K562 (cell line): ENCODE results near the gene DMAC2. TPM values are rescaled to one million over a fixed set of nuclear protein-coding genes. Genes with fewer than 3 reads are reported as not detected.

Source experiments
- ATAC-seq: fragments of 200-7000 bp; cut with Tn5 transposase; 3 replicates; pipeline ENCODE4 v1.9.1; 2020; ENCODE audit warnings: moderate library complexity
- BruUV-seq: library from RNA; stranded (reverse); fragments of 400-500 nt; replicated peaks from 2 replicates; lab custom pipeline; 2021; lab: Mats Ljungman, UMichigan
- CTCF ChIA-PET: fragments of 300-600 bp; formaldehyde crosslinking; extraction: SDS; loops from one replicate; lab custom pipeline; 2021; ENCODE audit warnings: low intra/inter-chr PET ratio; lab: Yijun Ruan, JAX
- POLR2A ChIA-PET: fragments of 300-600, 350-650 bp; sonication (Branson Sonifier 250); formaldehyde crosslinking; extraction: SDS; loops from one replicate; lab custom pipeline; 2021; ENCODE audit warnings: antibody characterized with exemption, inconsistent platforms; lab: Yijun Ruan, JAX
- DNase-seq, 4 experiments: peaks; one replicate each; pipeline versions ENCODE4 v3.0.0 to v3.0.0-alpha.2; 2011 to 2018; ENCODE audit warnings: low spot score in 3 of 4, mixed read lengths in 3 of 4; ENCODE audit errors: extremely low read depth in 1 of 4
- FAIRE-seq: peaks from 2 replicates; lab custom pipeline; 2011; peaks lifted over from hg19 to GRCh38; lab: Jason Lieb, UNC
- H2AFZ ChIP-seq: 2 replicates; pipeline ENCODE4 v1.6.0; 2011; ENCODE audit warnings: low read depth, low read length, control low read depth, inconsistent platforms
- H3K27ac ChIP-seq: fragments of 200-600 bp; 3 replicates; pipeline ENCODE4 v1.8.0; 2011; ENCODE audit warnings: low read depth, mild to moderate bottlenecking, control low read depth, inconsistent platforms, low read length, moderate library complexity, mixed read lengths; ENCODE audit errors: extremely low read depth
- H3K27me3 ChIP-seq, 2 experiments: fragments of 300-600 bp in 1 of 2; 2 replicates in 1 of 2; 3 replicates in 1 of 2; pipeline versions ENCODE4 v1.6.0 to v1.8.0; 2011; ENCODE audit warnings: inconsistent platforms in 2 of 2, low read length in 2 of 2, mild to moderate bottlenecking in 1 of 2, mixed read lengths in 1 of 2, moderate library complexity in 1 of 2; ENCODE audit not compliant: control insufficient read depth in 2 of 2, insufficient read depth in 2 of 2
- H3K36me3 ChIP-seq: fragments of 300-600 bp; 3 replicates; pipeline ENCODE4 v1.8.0; 2011; ENCODE audit warnings: mild to moderate bottlenecking, low read length, inconsistent platforms; ENCODE audit not compliant: control insufficient read depth, insufficient read depth
- H3K4me1 ChIP-seq, 2 experiments: fragments of 200-600 bp in 1 of 2; replicated peaks in 1 of 2; 2 replicates in 1 of 2; 3 replicates in 1 of 2; pipeline versions ENCODE4 v1.5.1 to v1.8.0; 2011; ENCODE audit warnings: inconsistent platforms in 2 of 2, low read length in 2 of 2, mild to moderate bottlenecking in 1 of 2, mixed read lengths in 1 of 2, moderate library complexity in 1 of 2; ENCODE audit not compliant: control insufficient read depth in 2 of 2, insufficient read depth in 2 of 2
- H3K4me2 ChIP-seq: 2 replicates; pipeline ENCODE4 v1.6.1; 2011; ENCODE audit warnings: low read length, control low read depth, inconsistent platforms, mixed read lengths; ENCODE audit not compliant: insufficient read depth
- H3K4me3 ChIP-seq: fragments of 200-600 bp; sonication (generic), shearing (Covaris generic); 2 replicates; pipeline ENCODE4 v1.5.1; 2016; ENCODE audit warnings: control low read depth, inconsistent platforms
- H3K79me2 ChIP-seq: fragments of 200-600 bp; 3 replicates; pipeline ENCODE4 v1.8.0; 2011; ENCODE audit warnings: low read length, inconsistent platforms; ENCODE audit not compliant: control insufficient read depth, insufficient read depth
- H3K9ac ChIP-seq, 2 experiments: 2 replicates each; pipeline versions ENCODE4 v1.6.0 to v1.6.1; 2011; ENCODE audit warnings: low read depth in 2 of 2, low read length in 2 of 2, control low read depth in 1 of 2, inconsistent platforms in 1 of 2, mild to moderate bottlenecking in 1 of 2, mixed read lengths in 1 of 2; ENCODE audit not compliant: insufficient read depth in 1 of 2
- H3K9me1 ChIP-seq: one replicate; pipeline ENCODE4 v1.6.0; 2011; ENCODE audit warnings: inconsistent platforms, mild to moderate bottlenecking, low read length, moderate library complexity; ENCODE audit not compliant: control insufficient read depth, insufficient read depth
- H3K9me3 ChIP-seq: replicated peaks from 2 replicates; pipeline ENCODE4 v1.5.1; 2011; ENCODE audit warnings: low read depth, low read length, inconsistent platforms; ENCODE audit not compliant: control insufficient read depth, insufficient read depth
- H4K20me1 ChIP-seq: replicated peaks from 2 replicates; pipeline ENCODE4 v1.6.1; 2011; ENCODE audit warnings: low read length, inconsistent platforms, mixed read lengths; ENCODE audit not compliant: control insufficient read depth, insufficient read depth
- ERF ChIP-seq: fragments of 450-650 bp; formaldehyde crosslinking; IDR thresholded peaks from 2 replicates; pipeline ENCODE4 v1.4.0; 2020; ENCODE audit warnings: mild to moderate bottlenecking, mixed read lengths
- NCOR1 ChIP-seq: fragments of 450-650 bp; IDR thresholded peaks from 2 replicates; pipeline ENCODE4 v1.6.1; 2016; ENCODE audit warnings: mild to moderate bottlenecking, moderate library complexity
- NONO ChIP-seq, 2 experiments: fragments of 200-400 bp in 1 of 2; fragments of 450-650 bp in 1 of 2; formaldehyde crosslinking in 1 of 2; IDR thresholded peaks; 2 replicates each; pipeline ENCODE4 v1.6.1; 2017; ENCODE audit warnings: low read depth in 2 of 2, mild to moderate bottlenecking in 2 of 2, moderate library complexity in 2 of 2, low read length in 1 of 2
- SETDB1 ChIP-seq: IDR thresholded peaks from one replicate; pipeline ENCODE4 v1.6.1; 2012; ENCODE audit warnings: low read length, control low read depth, inconsistent platforms
- WGBS: fragments of 100-300 bp; shearing (Covaris generic); methylation state at CpG from one replicate; pipeline ENCODE4 v1.1.6; 2016; ENCODE audit warnings: low coverage, mixed read lengths; ENCODE audit not compliant: insufficient coverage; ENCODE audit errors: missing lambda C conversion rate; 5-methylcytosine and 5-hydroxymethylcytosine counted together
- in situ Hi-C: fragments of 300-500 bp; cut with MboI; formaldehyde crosslinking; loops from 4 replicates; pipeline ENCODE4 v1.15.0; 2018; ENCODE audit warnings: inconsistent platforms, mixed read lengths
- intact Hi-C: fragments of 100-400 bp; cut with micrococcal nuclease; formaldehyde crosslinking; loops from 2 replicates; pipeline ENCODE4 v1.14.2; 2022
- polyA plus RNA-seq, 8 experiments: library from polyadenylated mRNA; depleted of rRNA in 4 of 8; stranded (reverse) in 5 of 8; unstranded in 3 of 8; fragments of >200 nt; fragmentation: Nextera tagmentation in 2 of 8; fragmentation: Illumina TruSeq in 1 of 8; extraction: Ambion mirVana in 2 of 8; extraction: Trizol in 1 of 8; gene quantifications; 2 replicates each; pipeline versions ENCODE4 v1.2.1 to v1.2.3, GENCODE V29; 2011 to 2014; ENCODE audit warnings: inconsistent platforms in 1 of 8, missing spikeins in 1 of 8
- total RNA-seq, 7 experiments: library from RNA; depleted of rRNA in 6 of 7; stranded (reverse); fragments of >200 nt in 6 of 7; fragmentation: Illumina TruSeq in 2 of 7; extraction: Trizol in 2 of 7; gene quantifications; 2 replicates each; pipeline versions ENCODE4 v1.2.1 to v1.2.3, GENCODE V29; 2011 to 2021; ENCODE audit warnings: low replicate concordance in 1 of 7
- TF ChIP-seq, protein P1 (sequence below): fragments of 450-650 bp; IDR thresholded peaks from 2 replicates; pipeline ENCODE4 v1.6.1; 2017; ENCODE audit warnings: antibody characterized with exemption, mild to moderate bottlenecking
- TF ChIP-seq, protein P2 (sequence below): fragments of 450-650 bp; formaldehyde crosslinking; IDR thresholded peaks from 2 replicates; pipeline ENCODE4 v1.4.0; 2022; ENCODE audit warnings: mild to moderate bottlenecking, moderate library complexity
- TF ChIP-seq, protein P3 (sequence below): fragments of 250-450 bp; sonication (Bioruptor Pico); IDR thresholded peaks from 2 replicates; pipeline ENCODE4 v1.8.0; 2022; ENCODE audit warnings: inconsistent platforms, mild to moderate bottlenecking, moderate library complexity, borderline replicate concordance
- TF ChIP-seq, protein P4 (sequence below): fragments of 450-650 bp; IDR thresholded peaks from 2 replicates; pipeline ENCODE4 v1.7.0; 2016; ENCODE audit warnings: borderline replicate concordance
- TF ChIP-seq, protein P5 (sequence below), 2 experiments: fragments of 450-650 bp; IDR thresholded peaks; 2 replicates each; pipeline ENCODE4 v1.6.1; 2018; ENCODE audit warnings: mild to moderate bottlenecking in 2 of 2, low read depth in 1 of 2; ENCODE audit not compliant: partially characterized antibody in 2 of 2

The DMAC2 gene
- total and polyA plus RNA-seq, 9 of the 15 experiments (the other 6 are each of a cell fraction or from before 2014, with no cell fraction given), result 12.9 to 61.2 (median 43.1) TPM

DNA sequence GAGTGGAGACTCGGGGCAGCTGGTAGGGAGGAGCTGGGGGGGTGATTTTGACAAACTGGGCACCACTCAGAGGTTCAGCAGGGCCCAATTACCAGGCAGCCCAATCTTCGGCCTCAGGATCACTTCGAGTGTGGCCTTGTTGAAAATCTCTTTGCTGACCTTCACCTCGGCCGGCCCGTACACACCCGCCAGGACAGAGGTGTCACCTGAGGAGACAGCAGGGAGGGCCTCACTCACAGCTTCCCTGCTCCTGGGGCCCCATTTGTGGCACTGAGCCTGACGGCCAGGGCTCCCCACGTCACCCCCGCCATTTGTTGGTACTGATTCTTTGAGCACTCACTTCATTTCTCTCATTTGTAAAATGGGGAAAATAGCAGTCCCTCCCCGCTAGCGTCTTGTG, 46.9 kb downstream of the DMAC2 start:
- intact Hi-C loops (no loop called here), in situ Hi-C loops (no loop called here)
- ATAC-seq (no peak), DNase-seq (no peak), FAIRE-seq (no peak)
- no TSS peak for BruUV-seq
- H3K79me2 ChIP-seq, result peaks cover 33% of the 10 kb centered on the region
- no peaks in the 10 kb centered on the region for H3K9me3 ChIP-seq
- peaks cover 9 to 18% of the 10 kb centered on the region in 2 experiments; a peak in 4 of 5 replicates for H3K4me1 ChIP-seq
- WGBS, result 80% methylated on average over 12 of the region's 12 CpGs
- H3K27me3 ChIP-seq, result no peaks in the 10 kb centered on the region
- ChIA-PET POLR2A (interaction anchor here (0.6 to 1.1 kb wide), 4 partner anchors 8 to 1052 kb away, joined by 3 to 4 read pairs (median 3); no protein-coding TSS in a partner anchor), CTCF (no interaction called here)
- H3K27ac ChIP-seq, result no peak overlapping the region
- H3K4me2 ChIP-seq, result no peak overlapping the region
- no peak overlapping the region for H3K4me3 ChIP-seq
- 0 out of 4 replicates have a peak overlapping the region, but pooled peaks of 1 of the 2 experiments have one; percentile 61 for H3K9ac ChIP-seq
- no peak overlapping the region for H2AFZ ChIP-seq
- no peaks in the 10 kb centered on the region for H3K9me1 ChIP-seq
- no peaks in the 10 kb centered on the region for H4K20me1 ChIP-seq
- peaks cover 52% of the 10 kb centered on the region; the same call in 2 of the 3 replicates for H3K36me3 ChIP-seq
- TF ChIP-seq, protein P1, sequence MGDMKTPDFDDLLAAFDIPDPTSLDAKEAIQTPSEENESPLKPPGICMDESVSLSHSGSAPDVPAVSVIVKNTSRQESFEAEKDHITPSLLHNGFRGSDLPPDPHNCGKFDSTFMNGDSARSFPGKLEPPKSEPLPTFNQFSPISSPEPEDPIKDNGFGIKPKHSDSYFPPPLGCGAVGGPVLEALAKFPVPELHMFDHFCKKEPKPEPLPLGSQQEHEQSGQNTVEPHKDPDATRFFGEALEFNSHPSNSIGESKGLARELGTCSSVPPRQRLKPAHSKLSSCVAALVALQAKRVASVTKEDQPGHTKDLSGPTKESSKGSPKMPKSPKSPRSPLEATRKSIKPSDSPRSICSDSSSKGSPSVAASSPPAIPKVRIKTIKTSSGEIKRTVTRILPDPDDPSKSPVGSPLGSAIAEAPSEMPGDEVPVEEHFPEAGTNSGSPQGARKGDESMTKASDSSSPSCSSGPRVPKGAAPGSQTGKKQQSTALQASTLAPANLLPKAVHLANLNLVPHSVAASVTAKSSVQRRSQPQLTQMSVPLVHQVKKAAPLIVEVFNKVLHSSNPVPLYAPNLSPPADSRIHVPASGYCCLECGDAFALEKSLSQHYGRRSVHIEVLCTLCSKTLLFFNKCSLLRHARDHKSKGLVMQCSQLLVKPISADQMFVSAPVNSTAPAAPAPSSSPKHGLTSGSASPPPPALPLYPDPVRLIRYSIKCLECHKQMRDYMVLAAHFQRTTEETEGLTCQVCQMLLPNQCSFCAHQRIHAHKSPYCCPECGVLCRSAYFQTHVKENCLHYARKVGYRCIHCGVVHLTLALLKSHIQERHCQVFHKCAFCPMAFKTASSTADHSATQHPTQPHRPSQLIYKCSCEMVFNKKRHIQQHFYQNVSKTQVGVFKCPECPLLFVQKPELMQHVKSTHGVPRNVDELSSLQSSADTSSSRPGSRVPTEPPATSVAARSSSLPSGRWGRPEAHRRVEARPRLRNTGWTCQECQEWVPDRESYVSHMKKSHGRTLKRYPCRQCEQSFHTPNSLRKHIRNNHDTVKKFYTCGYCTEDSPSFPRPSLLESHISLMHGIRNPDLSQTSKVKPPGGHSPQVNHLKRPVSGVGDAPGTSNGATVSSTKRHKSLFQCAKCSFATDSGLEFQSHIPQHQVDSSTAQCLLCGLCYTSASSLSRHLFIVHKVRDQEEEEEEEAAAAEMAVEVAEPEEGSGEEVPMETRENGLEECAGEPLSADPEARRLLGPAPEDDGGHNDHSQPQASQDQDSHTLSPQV, result no peak
- TF ChIP-seq NCOR1, result no peak
- no peak for TF ChIP-seq SETDB1
- TF ChIP-seq, protein P2, sequence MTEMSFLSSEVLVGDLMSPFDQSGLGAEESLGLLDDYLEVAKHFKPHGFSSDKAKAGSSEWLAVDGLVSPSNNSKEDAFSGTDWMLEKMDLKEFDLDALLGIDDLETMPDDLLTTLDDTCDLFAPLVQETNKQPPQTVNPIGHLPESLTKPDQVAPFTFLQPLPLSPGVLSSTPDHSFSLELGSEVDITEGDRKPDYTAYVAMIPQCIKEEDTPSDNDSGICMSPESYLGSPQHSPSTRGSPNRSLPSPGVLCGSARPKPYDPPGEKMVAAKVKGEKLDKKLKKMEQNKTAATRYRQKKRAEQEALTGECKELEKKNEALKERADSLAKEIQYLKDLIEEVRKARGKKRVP (CRISPR knock-in tag), result no peak
- TF ChIP-seq, protein P3, sequence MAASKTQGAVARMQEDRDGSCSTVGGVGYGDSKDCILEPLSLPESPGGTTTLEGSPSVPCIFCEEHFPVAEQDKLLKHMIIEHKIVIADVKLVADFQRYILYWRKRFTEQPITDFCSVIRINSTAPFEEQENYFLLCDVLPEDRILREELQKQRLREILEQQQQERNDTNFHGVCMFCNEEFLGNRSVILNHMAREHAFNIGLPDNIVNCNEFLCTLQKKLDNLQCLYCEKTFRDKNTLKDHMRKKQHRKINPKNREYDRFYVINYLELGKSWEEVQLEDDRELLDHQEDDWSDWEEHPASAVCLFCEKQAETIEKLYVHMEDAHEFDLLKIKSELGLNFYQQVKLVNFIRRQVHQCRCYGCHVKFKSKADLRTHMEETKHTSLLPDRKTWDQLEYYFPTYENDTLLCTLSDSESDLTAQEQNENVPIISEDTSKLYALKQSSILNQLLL (CRISPR knock-in tag), result no peak
- TF ChIP-seq ERF (CRISPR knock-in tag), result no peak
- no peak for TF ChIP-seq NONO (IDR thresholded peaks at IDR 0.05; ENCODE audit: low read depth in 2 of 2, low read length in 1 of 2)
- TF ChIP-seq, protein P4, sequence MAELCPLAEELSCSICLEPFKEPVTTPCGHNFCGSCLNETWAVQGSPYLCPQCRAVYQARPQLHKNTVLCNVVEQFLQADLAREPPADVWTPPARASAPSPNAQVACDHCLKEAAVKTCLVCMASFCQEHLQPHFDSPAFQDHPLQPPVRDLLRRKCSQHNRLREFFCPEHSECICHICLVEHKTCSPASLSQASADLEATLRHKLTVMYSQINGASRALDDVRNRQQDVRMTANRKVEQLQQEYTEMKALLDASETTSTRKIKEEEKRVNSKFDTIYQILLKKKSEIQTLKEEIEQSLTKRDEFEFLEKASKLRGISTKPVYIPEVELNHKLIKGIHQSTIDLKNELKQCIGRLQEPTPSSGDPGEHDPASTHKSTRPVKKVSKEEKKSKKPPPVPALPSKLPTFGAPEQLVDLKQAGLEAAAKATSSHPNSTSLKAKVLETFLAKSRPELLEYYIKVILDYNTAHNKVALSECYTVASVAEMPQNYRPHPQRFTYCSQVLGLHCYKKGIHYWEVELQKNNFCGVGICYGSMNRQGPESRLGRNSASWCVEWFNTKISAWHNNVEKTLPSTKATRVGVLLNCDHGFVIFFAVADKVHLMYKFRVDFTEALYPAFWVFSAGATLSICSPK, result no peak
- TF ChIP-seq, protein P5, sequence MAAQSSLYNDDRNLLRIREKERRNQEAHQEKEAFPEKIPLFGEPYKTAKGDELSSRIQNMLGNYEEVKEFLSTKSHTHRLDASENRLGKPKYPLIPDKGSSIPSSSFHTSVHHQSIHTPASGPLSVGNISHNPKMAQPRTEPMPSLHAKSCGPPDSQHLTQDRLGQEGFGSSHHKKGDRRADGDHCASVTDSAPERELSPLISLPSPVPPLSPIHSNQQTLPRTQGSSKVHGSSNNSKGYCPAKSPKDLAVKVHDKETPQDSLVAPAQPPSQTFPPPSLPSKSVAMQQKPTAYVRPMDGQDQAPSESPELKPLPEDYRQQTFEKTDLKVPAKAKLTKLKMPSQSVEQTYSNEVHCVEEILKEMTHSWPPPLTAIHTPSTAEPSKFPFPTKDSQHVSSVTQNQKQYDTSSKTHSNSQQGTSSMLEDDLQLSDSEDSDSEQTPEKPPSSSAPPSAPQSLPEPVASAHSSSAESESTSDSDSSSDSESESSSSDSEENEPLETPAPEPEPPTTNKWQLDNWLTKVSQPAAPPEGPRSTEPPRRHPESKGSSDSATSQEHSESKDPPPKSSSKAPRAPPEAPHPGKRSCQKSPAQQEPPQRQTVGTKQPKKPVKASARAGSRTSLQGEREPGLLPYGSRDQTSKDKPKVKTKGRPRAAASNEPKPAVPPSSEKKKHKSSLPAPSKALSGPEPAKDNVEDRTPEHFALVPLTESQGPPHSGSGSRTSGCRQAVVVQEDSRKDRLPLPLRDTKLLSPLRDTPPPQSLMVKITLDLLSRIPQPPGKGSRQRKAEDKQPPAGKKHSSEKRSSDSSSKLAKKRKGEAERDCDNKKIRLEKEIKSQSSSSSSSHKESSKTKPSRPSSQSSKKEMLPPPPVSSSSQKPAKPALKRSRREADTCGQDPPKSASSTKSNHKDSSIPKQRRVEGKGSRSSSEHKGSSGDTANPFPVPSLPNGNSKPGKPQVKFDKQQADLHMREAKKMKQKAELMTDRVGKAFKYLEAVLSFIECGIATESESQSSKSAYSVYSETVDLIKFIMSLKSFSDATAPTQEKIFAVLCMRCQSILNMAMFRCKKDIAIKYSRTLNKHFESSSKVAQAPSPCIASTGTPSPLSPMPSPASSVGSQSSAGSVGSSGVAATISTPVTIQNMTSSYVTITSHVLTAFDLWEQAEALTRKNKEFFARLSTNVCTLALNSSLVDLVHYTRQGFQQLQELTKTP (IDR thresholded peaks at IDR 0.05; ENCODE audit: low read depth in 1 of 2, partially characterized antibody in 2 of 2), result no peak
